Left lung (tissue), 10 donors: ENCODE measurements around the gene PIK3C2G. TPM values are rescaled to one million over a fixed set of nuclear protein-coding genes. Genes with fewer than 3 reads are reported as not detected.
A peak's percentile ranks its signal among the peaks of the same experiment; 100 is the strongest.

Source experiments
- ATAC-seq: fragments of 200-7000 bp; cut with Tn5 transposase; one replicate; pipeline ENCODE4 v1.9.1; 2020; ENCODE audit warnings: moderate library complexity
- DNase-seq, 4 donors: peaks; one replicate each; pipeline ENCODE4 v3.0.0-alpha.2; 2013 to 2020
- H3K27ac ChIP-seq, 2 donors: fragments of 200-600 bp; sonication (generic) in 1 of 2; one replicate each; pipeline versions ENCODE4 v1.5.0 to v1.8.0; 2020 to 2021
- H3K27me3 ChIP-seq, 2 donors: fragments of 200-600 bp; sonication (generic) in 1 of 2; one replicate each; pipeline versions ENCODE4 v1.5.0 to v1.8.0; 2020 to 2021
- H3K36me3 ChIP-seq, 2 donors: fragments of 200-600 bp; sonication (generic) in 1 of 2; one replicate each; pipeline versions ENCODE4 v1.5.0 to v1.8.0; 2020 to 2021
- H3K4me1 ChIP-seq, 2 donors: fragments of 200-600 bp; one replicate each; pipeline ENCODE4 v1.8.0; 2021
- H3K4me3 ChIP-seq, 2 donors: fragments of 200-600 bp; sonication (generic) in 1 of 2; one replicate each; pipeline versions ENCODE4 v1.5.0 to v1.8.0; 2020 to 2021; ENCODE audit warnings: mild to moderate bottlenecking in 1 of 2
- H3K9me3 ChIP-seq, 2 donors: fragments of 200-600 bp; sonication (generic) in 1 of 2; one replicate each; pipeline versions ENCODE4 v1.5.0 to v1.8.0; 2020 to 2021
- CTCF ChIP-seq, 2 donors: fragments of 200-600 bp; sonication (generic) in 1 of 2; IDR thresholded peaks; one replicate each; pipeline versions ENCODE4 v1.5.0 to v1.8.0; 2021; ENCODE audit warnings: antibody characterized with exemption in 2 of 2
- intact Hi-C, 2 donors: fragments of 100-400 bp; cut with DNase I; formaldehyde crosslinking; loops; one replicate each; pipeline versions ENCODE4 v1.11.2 to v1.14.2; 2022
- polyA plus RNA-seq, 6 donors: library from polyadenylated mRNA; unstranded; fragments of 120-200 nt; gene quantifications; one replicate each; pipeline ENCODE4 v1.2.1, GENCODE V29; 2013; ENCODE audit not compliant: insufficient read length in 6 of 6
- total RNA-seq, 2 donors: library from RNA; stranded (reverse); fragmentation: NEBNext Ultra II Directional; extraction: Animal tissue kit (Norgen Biotek cat#: 25700); gene quantifications; one replicate each; pipeline ENCODE4 v1.2.1, GENCODE V29; 2021
- donor health status: DM: no; HTN: yes; CAD: no.
- donor health status: DM: no; HTN: no; CAD: no.

PIK3C2G gene
- total and polyA plus RNA-seq, 8 donors = 0.13 to 28.1 (median 17.9) TPM

DNA sequence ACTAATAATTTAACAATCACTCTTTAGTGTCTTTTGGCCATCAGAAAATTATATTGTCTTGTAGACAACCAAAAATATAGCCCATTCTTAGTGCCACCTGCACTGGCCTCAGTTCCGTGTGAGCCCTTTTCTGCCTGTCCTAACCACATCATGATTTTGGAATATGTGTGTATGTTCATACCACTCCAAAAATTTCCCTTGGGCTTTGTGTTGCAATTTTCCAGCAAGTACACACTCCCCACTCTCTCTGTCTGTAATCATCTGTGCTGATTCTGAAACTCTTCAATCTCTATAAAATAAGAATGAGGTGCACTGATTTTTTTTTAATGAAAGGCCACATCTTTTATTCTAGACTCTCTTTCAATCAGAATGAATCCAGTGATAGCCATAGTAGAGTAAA is 196.0 kb downstream of the PIK3C2G start:
- Histone ChIP-seq H3K9me3 (no peaks in the 10 kb centered on the region), H3K4me3 (no peak overlapping the region), H3K4me1 (no peaks in the 10 kb centered on the region), H3K36me3 (no peaks in the 10 kb centered on the region), H3K27ac (no peak overlapping the region), H3K27me3 (no peaks in the 10 kb centered on the region)
- ATAC-seq (no peak), DNase-seq (no peak)
- intact Hi-C loops = loop anchor here in 1 of 2 donors (10.0 kb wide), 1 partner anchor 307 kb away; no protein-coding TSS in a partner anchor
- no peak for TF ChIP-seq CTCF (IDR thresholded peaks at IDR 0.05)

DNA sequence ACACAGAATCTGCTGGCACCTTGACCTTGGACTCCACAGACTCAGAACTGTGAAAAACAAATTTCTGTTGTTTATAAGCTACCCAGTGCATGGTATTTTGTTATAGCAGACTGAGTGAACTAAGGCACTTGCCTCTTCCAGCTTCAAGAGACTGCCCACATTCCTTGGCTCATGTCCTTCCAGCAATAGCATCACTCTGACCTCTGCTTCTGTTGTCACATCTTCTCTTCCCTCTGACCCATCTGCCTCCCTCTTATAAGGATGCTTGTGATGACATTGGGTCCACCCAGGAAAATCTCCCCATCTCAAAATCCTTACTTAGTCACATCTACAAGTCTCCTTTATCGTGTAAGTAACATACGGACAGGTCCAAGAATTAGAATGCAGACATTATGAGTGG is 200.4 kb downstream of the PIK3C2G start:
- H3K4me3 ChIP-seq = no peak overlapping the region
- DNase-seq (no peak), ATAC-seq (no peak)
- H3K4me1 ChIP-seq = no peaks in the 10 kb centered on the region
- no peaks in the 10 kb centered on the region for H3K36me3 ChIP-seq
- H3K27ac ChIP-seq = no peak overlapping the region
- no peak for TF ChIP-seq CTCF (IDR thresholded peaks at IDR 0.05)
- intact Hi-C loops = no loop called here
- no peaks in the 10 kb centered on the region for H3K9me3 ChIP-seq
- no peaks in the 10 kb centered on the region for H3K27me3 ChIP-seq

- Histone ChIP-seq H3K4me3 (no peak overlapping the region), H3K4me1 (no peaks in the 10 kb centered on the region), H3K27ac (no peak overlapping the region), H3K36me3 (no peaks in the 10 kb centered on the region), H3K27me3 (no peaks in the 10 kb centered on the region), H3K9me3 (no peaks in the 10 kb centered on the region)
- ATAC-seq (no peak), DNase-seq (peak in 2 of 4 donors; percentile 71 to 77)
- intact Hi-C loops = no loop called here
- TF ChIP-seq CTCF (IDR thresholded peaks at IDR 0.05) = no peak
These were observed 201.1 kb downstream of the PIK3C2G start for GRCh38 chr12:18462442-18462841.

DNA sequence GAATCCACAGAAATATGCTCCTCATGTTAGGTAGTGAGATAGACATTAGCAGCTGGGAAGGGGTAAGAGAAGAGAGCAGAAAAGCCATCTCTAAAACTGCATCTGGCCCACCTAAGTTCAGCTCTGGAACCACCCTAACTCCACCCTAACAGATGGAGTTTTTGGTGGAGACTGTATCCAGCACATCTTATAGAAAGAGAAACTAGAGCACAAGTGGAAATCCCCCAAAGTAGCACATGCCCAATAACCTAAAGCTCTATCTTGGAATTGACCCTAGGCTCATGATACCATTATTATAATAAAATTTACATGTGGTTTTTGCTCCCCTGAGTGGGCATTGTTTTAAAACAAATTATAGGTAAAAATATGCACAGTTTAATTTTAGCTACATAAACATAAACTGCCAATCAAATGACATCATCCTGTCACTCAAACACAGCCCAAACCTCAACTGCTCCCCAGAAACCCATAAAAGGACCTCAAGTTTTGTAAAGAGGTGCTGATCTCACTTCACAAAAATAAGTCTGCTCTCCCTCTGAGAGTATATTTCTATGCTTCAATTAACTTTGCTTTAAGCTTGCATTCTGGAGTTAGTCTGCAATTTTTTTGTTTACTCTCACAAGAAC is 206.4 kb downstream of the PIK3C2G start:
- H3K27ac ChIP-seq = no peak overlapping the region
- DNase-seq (no peak), ATAC-seq (no peak)
- H3K36me3 ChIP-seq = no peaks in the 10 kb centered on the region
- H3K27me3 ChIP-seq = no peaks in the 10 kb centered on the region
- intact Hi-C loops = no loop called here
- no peaks in the 10 kb centered on the region for H3K9me3 ChIP-seq
- no peaks in the 10 kb centered on the region for H3K4me1 ChIP-seq
- no peak overlapping the region for H3K4me3 ChIP-seq
- TF ChIP-seq CTCF (IDR thresholded peaks at IDR 0.05) = no peak

DNA sequence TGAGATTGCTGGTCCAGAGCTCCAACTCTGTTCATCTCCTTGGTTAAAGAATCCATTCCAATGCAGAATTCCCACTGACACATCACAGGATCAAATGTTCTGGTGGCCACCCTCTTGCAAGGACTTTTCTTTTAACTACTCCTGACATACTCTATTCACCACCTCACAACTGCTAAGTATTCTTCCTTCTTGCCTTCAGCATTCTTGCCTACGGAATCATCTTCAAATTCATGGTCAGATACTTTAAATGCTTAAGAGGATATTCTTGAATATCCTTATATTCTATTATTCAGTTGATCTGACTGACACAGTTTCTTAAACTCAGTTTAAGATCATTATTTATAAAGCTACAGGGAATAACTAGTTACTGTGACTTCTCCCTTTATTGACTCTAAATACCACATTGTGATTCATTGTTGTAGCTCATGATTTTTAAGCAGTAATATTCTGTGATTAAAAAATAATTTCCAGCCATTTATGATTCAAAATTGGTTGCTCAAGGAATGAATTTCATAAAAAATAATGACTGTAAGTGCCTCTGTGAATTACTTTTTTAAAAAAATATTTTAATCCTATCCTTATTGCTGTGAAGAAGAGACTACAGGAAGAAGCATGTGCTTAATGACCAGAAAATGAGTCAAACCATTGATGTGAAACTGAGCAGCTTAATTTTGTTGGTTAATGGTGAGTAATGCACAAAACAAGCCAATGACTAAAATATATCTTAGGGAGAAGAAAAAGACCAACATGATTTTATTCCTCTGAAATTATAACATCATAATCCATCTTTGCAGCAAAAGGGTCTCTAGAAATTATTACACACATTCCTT is 207.1 kb downstream of the PIK3C2G start:
- no peaks in the 10 kb centered on the region for H3K9me3 ChIP-seq
- no peaks in the 10 kb centered on the region for H3K4me1 ChIP-seq
- H3K4me3 ChIP-seq = no peak overlapping the region
- intact Hi-C loops = no loop called here
- no peaks in the 10 kb centered on the region for H3K27me3 ChIP-seq
- no peaks in the 10 kb centered on the region for H3K36me3 ChIP-seq
- DNase-seq (no peak), ATAC-seq (no peak)
- H3K27ac ChIP-seq = no peak overlapping the region
- TF ChIP-seq CTCF (IDR thresholded peaks at IDR 0.05) = no peak
